ENCODE results near the gene GAD2.

GAD2 gene

DNA sequence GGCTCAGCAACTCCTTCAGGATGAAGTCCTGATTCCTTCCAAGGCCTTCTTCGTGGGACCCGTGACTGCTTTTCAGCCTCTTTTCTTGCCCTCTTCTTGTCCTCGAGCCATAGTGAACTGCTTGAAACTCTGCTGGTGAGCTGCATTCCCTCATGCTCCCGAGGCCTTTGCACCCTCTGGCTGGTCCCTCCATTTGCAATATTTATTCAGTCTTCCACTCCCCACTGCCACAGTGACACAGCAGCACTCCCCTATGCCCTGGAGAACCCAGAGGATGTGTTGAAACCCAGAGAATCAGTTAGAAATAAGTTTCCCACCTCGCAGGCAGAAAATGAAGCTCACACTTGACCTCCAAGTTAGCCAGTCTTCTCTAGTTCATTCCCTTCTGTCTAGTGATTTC is 22.3 kb upstream of the GAD2 start (continued):
- TF ChIP-seq ZNF561 (tag by site-specific recombination; IDR thresholded peaks at IDR 0.05; ENCODE audit: borderline replicate concordance) (no peak), ZNF133 (tag by site-specific recombination; IDR thresholded peaks at IDR 0.05) (no peak)
- TF ChIP-seq, protein P1, sequence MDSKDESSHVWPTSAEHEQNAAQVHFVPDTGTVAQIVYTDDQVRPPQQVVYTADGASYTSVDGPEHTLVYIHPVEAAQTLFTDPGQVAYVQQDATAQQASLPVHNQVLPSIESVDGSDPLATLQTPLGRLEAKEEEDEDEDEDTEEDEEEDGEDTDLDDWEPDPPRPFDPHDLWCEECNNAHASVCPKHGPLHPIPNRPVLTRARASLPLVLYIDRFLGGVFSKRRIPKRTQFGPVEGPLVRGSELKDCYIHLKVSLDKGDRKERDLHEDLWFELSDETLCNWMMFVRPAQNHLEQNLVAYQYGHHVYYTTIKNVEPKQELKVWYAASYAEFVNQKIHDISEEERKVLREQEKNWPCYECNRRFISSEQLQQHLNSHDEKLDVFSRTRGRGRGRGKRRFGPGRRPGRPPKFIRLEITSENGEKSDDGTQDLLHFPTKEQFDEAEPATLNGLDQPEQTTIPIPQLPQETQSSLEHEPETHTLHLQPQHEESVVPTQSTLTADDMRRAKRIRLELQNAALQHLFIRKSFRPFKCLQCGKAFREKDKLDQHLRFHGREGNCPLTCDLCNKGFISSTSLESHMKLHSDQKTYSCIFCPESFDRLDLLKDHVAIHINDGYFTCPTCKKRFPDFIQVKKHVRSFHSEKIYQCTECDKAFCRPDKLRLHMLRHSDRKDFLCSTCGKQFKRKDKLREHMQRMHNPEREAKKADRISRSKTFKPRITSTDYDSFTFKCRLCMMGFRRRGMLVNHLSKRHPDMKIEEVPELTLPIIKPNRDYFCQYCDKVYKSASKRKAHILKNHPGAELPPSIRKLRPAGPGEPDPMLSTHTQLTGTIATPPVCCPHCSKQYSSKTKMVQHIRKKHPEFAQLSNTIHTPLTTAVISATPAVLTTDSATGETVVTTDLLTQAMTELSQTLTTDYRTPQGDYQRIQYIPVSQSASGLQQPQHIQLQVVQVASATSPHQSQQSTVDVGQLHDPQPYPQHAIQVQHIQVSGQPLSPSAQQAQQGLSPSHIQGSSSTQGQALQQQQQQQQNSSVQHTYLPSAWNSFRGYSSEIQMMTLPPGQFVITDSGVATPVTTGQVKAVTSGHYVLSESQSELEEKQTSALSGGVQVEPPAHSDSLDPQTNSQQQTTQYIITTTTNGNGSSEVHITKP (tag by site-specific recombination; IDR thresholded peaks at IDR 0.05): no peak

DNA sequence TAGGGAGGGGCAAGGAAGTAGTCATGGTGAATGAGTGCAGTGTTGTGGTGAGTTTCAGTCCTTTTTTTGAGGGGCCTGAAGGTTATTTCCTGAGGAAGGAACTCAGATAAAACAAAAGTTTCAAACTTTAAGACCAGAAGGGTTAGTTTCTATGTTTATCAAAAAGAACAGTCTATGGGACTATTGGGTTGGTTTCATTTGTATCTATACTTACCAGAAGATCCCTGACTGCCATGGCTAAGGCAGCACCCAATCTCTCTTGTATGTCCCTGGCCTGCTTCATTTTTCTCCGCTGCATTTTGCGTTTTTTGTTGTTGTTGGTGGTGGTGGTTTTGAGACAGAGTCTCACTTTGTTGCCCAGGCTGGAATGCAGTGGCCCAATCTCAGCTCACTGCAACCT is 19.3 kb upstream of the GAD2 start:
- no peak overlapping the region for H3K27ac ChIP-seq (ENCODE audit: extremely low read depth, low read depth, low read length)
- TF ChIP-seq ZNF248 (tag by site-specific recombination; IDR thresholded peaks at IDR 0.05) (no peak), KLF16 (tag by site-specific recombination; IDR thresholded peaks at IDR 0.05) (no peak), ZNF791 (tag by site-specific recombination; IDR thresholded peaks at IDR 0.05) (no peak), SP3 (tag by site-specific recombination; IDR thresholded peaks at IDR 0.05) (no peak), ZNF768 (tag by site-specific recombination; IDR thresholded peaks at IDR 0.05) (no peak), GLIS2 (tag by site-specific recombination; IDR thresholded peaks at IDR 0.05) (no peak), SETDB1 (IDR thresholded peaks at IDR 0.05; ENCODE audit: insufficient read length, low read length) (no peak)
- TF ChIP-seq, protein P2, sequence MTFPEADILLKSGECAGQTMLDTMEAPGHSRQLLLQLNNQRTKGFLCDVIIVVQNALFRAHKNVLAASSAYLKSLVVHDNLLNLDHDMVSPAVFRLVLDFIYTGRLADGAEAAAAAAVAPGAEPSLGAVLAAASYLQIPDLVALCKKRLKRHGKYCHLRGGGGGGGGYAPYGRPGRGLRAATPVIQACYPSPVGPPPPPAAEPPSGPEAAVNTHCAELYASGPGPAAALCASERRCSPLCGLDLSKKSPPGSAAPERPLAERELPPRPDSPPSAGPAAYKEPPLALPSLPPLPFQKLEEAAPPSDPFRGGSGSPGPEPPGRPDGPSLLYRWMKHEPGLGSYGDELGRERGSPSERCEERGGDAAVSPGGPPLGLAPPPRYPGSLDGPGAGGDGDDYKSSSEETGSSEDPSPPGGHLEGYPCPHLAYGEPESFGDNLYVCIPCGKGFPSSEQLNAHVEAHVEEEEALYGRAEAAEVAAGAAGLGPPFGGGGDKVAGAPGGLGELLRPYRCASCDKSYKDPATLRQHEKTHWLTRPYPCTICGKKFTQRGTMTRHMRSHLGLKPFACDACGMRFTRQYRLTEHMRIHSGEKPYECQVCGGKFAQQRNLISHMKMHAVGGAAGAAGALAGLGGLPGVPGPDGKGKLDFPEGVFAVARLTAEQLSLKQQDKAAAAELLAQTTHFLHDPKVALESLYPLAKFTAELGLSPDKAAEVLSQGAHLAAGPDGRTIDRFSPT (tag by site-specific recombination; IDR thresholded peaks at IDR 0.05): no peak
- POLR2A ChIA-PET: no interaction called here
- CTCF ChIA-PET: no interaction called here
- no peak overlapping the region for H3K4me3 ChIP-seq (ENCODE audit: low read depth, low read length)
- no peaks in the 10 kb centered on the region for H3K4me1 ChIP-seq (ENCODE audit: control insufficient read depth, insufficient read depth, low read length)
- no peaks in the 10 kb centered on the region for H3K9me3 ChIP-seq (ENCODE audit: control insufficient read depth, insufficient read depth, low read depth, low read length)
- H3K36me3 ChIP-seq (ENCODE audit: control insufficient read depth in 2 of 2, insufficient read depth in 1 of 2, low read length in 2 of 2): no peaks in the 10 kb centered on the region

DNA sequence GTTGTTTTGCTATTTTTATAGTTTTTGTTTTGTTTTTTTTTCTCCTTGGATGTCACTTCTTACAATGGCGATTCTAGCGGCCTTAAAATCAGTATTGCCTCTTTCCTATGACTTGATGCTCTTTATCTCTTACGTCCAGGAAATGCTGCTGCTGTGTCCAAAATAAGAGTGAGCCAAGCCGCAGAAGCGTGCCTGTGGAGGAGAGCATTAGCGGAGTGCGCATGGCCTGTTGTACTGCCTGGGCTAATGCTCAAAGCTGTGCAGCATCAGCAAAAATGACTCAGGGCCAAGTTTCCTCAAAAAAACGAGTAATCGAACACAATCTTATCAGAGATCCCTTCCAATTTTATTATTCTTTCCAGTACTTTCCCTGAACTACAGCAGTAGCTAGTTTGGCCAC is 18.5 kb upstream of the GAD2 start:
- Histone ChIP-seq H3K4me3 (ENCODE audit: low read depth, low read length) (no peak overlapping the region), H3K9me3 (ENCODE audit: control insufficient read depth, insufficient read depth, low read depth, low read length) (no peaks in the 10 kb centered on the region), H3K4me1 (ENCODE audit: control insufficient read depth, insufficient read depth, low read length) (no peaks in the 10 kb centered on the region), H3K36me3 (ENCODE audit: control insufficient read depth in 2 of 2, insufficient read depth in 1 of 2, low read length in 2 of 2) (no peaks in the 10 kb centered on the region), H3K27ac (ENCODE audit: extremely low read depth, low read depth, low read length) (no peak overlapping the region)
- CTCF ChIA-PET: no interaction called here
- POLR2A ChIA-PET: no interaction called here
- TF ChIP-seq ZNF660 (tag by site-specific recombination; IDR thresholded peaks at IDR 0.05): no peak
- TF ChIP-seq ZBTB17 (tag by site-specific recombination; IDR thresholded peaks at IDR 0.05): no peak
- no peak for TF ChIP-seq ZNF223 (tag by site-specific recombination; IDR thresholded peaks at IDR 0.05)
- no peak for TF ChIP-seq ZNF266 (tag by site-specific recombination; IDR thresholded peaks at IDR 0.05; ENCODE audit: low read depth)
- TF ChIP-seq ZNF624 (tag by site-specific recombination; IDR thresholded peaks at IDR 0.05): no peak
- TF ChIP-seq ZNF560 (tag by site-specific recombination; IDR thresholded peaks at IDR 0.05; ENCODE audit: borderline replicate concordance): no peak
- TF ChIP-seq, protein P3, sequence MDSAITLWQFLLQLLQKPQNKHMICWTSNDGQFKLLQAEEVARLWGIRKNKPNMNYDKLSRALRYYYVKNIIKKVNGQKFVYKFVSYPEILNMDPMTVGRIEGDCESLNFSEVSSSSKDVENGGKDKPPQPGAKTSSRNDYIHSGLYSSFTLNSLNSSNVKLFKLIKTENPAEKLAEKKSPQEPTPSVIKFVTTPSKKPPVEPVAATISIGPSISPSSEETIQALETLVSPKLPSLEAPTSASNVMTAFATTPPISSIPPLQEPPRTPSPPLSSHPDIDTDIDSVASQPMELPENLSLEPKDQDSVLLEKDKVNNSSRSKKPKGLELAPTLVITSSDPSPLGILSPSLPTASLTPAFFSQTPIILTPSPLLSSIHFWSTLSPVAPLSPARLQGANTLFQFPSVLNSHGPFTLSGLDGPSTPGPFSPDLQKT (IDR thresholded peaks at IDR 0.05; ENCODE audit: borderline replicate concordance, low read depth, low read length): no peak
- no peak for TF ChIP-seq ZNF132 (tag by site-specific recombination; IDR thresholded peaks at IDR 0.05; ENCODE audit: borderline replicate concordance)
- TF ChIP-seq ZNF37A (tag by site-specific recombination; IDR thresholded peaks at IDR 0.05): no peak
- TF ChIP-seq GLI4 (tag by site-specific recombination; IDR thresholded peaks at IDR 0.05): no peak
- TF ChIP-seq ZBTB8A (tag by site-specific recombination; IDR thresholded peaks at IDR 0.05): no peak
- no peak for TF ChIP-seq BCL11A (tag by site-specific recombination; IDR thresholded peaks at IDR 0.05; ENCODE audit: low read depth)
- TF ChIP-seq ZNF202 (tag by site-specific recombination; IDR thresholded peaks at IDR 0.05; ENCODE audit: borderline replicate concordance): no peak

Measured in HEK293 (cell line).